ENCODE measurements around the gene SLC13A5. TPM values are rescaled to one million over a fixed set of nuclear protein-coding genes. Genes with fewer than 3 reads are reported as not detected.

The SLC13A5 gene
- total and polyA plus RNA-seq, 10 of the 15 experiments (the other 5 are each of a cell fraction or from before 2014, with no cell fraction given), result 0.23 TPM; not detected in 9

DNA sequence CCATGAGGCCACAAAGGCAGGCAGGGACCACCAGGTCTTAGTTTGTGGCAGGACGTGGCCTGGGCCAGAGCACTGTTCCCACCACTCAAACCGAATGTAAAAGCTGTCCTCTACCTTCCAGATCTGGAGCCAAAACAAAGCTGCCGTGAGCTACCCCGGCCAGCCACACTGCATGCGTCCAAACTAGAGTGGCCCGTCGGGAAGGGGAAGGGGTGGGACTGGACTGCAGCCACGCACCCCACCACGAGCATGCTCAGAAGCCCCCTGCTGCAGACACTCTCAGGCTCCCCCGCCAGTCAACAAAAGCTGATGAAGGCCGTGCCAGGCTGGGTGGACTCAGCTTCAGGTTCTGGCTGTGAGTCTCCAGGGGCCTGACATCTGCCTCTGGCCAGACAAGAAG, 15.2 kb downstream of the SLC13A5 start (continued):
- TF ChIP-seq MLLT1 (IDR thresholded peaks at IDR 0.05) (no peak), PKNOX1 (IDR thresholded peaks at IDR 0.05) (no peak), GABPA (IDR thresholded peaks at IDR 0.05; ENCODE audit: low read depth) (no peak), IRF5 (IDR thresholded peaks at IDR 0.05; ENCODE audit: borderline replicate concordance) (no peak), SMARCA5 (IDR thresholded peaks at IDR 0.05) (no peak)

- no peaks in the 10 kb centered on the region for H3K79me2 ChIP-seq (ENCODE audit: control insufficient read depth, insufficient read depth, low read length)
- no peaks in the 10 kb centered on the region for H3K4me1 ChIP-seq (ENCODE audit: control insufficient read depth, insufficient read depth, low read length)
- H3K27ac ChIP-seq (ENCODE audit: control insufficient read depth, insufficient read depth), result no peak overlapping the region
- BruUV-seq (replicated peaks), result no TSS peak
- ChIA-PET POLR2A (interaction anchor here (0.5 kb wide), 1 partner anchor 18 kb away, joined by 4 read pairs; no protein-coding TSS in a partner anchor), SMC1A (ENCODE audit: uncharacterized antibody, unreplicated experiment) (no interaction called here), CTCF (no interaction called here), RAD21 (ENCODE audit: unreplicated experiment) (no interaction called here)
- intact Hi-C loops (cut with micrococcal nuclease; ENCODE audit: unreplicated experiment), result no loop called here
- no peak overlapping the region for H3K9ac ChIP-seq (ENCODE audit: control insufficient read depth, insufficient read depth, low read length)
- FAIRE-seq (no peak), ATAC-seq (no peak), DNase-seq (ENCODE audit: low read depth, low spot score) (no peak)
- no peaks in the 10 kb centered on the region for H4K20me1 ChIP-seq (ENCODE audit: control insufficient read depth, insufficient read depth)
- TF ChIP-seq TCF7 (IDR thresholded peaks at IDR 0.05; ENCODE audit: borderline replicate concordance) (no peak), ZNF207 (IDR thresholded peaks at IDR 0.05; ENCODE audit: borderline replicate concordance) (no peak), NR2C1 (IDR thresholded peaks at IDR 0.05) (no peak)
- no peak overlapping the region for H3K4me3 ChIP-seq
- H3K9me3 ChIP-seq (replicated peaks; ENCODE audit: control insufficient read depth, insufficient read depth, low read length), result no peaks in the 10 kb centered on the region
- H2AFZ ChIP-seq (ENCODE audit: control insufficient read depth, low read depth, low read length), result no peak overlapping the region
- H3K4me2 ChIP-seq (ENCODE audit: control insufficient read depth, insufficient read depth), result no peak overlapping the region
- no peaks in the 10 kb centered on the region for H3K36me3 ChIP-seq (ENCODE audit: control insufficient read depth in 2 of 2, insufficient read depth in 2 of 2, low read length in 1 of 2)
- WGBS (ENCODE audit: insufficient coverage, insufficient replicate concordance, low lambda C conversion rate, missing lambda C conversion rate), result 32% methylated on average over 5 of the region's 5 CpGs
- in situ Hi-C loops (cut with MboI), result no loop called here
- H3K27me3 ChIP-seq (replicated peaks in 1 of 2; ENCODE audit: control insufficient read depth in 2 of 2, insufficient read depth in 2 of 2, low read length in 1 of 2), result peaks cover 0 to 1% of the 10 kb centered on the region in 2 experiments; a peak in 1 of 4 replicates
Observed at GRCh38 chr17:6696906-6697305, 16.3 kb downstream of the SLC13A5 start.
